ENCODE data around the gene VWCE. TPM values are rescaled to one million over a fixed set of nuclear protein-coding genes. Genes with fewer than 3 reads are reported as not detected.

VWCE gene
- total RNA-seq, 1 experiment from 2014 or later = 20.6 TPM

GRCh38 chr11:61268588-61269250, 26.4 kb downstream of the VWCE start:
- Histone ChIP-seq H2AFZ (ENCODE audit: low read length) (no peak overlapping the region), H4K20me1 (ENCODE audit: control insufficient read depth, insufficient read depth, insufficient read length) (no peaks in the 10 kb centered on the region), H3K14ac (ENCODE audit: insufficient read depth, low read length) (no peak overlapping the region), H2BK12ac (ENCODE audit: insufficient read length, low read depth, low read length) (no peak overlapping the region), H3K9me3 (ENCODE audit: control insufficient read depth, low read depth, low read length) (no peaks in the 10 kb centered on the region), H3K23ac (ENCODE audit: insufficient read length, low read depth, low read length) (no peak overlapping the region), H3K56ac (ENCODE audit: insufficient read length, low read depth, low read length) (no peak overlapping the region), H3K4me2 (ENCODE audit: insufficient read depth, insufficient read length, low read length) (no peak overlapping the region), H4K91ac (ENCODE audit: insufficient read length, low read depth, low read length) (no peak overlapping the region), H3K9ac (ENCODE audit: extremely low read depth, insufficient read length, low read length) (no peak overlapping the region), H3T11ph (ENCODE audit: low read length) (no peak overlapping the region), H3K23me2 (ENCODE audit: insufficient read length, low read depth, low read length, poor library complexity, severe bottlenecking) (no peaks in the 10 kb centered on the region), H2BK15ac (ENCODE audit: low read depth, low read length) (no peak overlapping the region), H2BK20ac (ENCODE audit: low read depth, low read length, poor library complexity, severe bottlenecking) (no peak overlapping the region), H2AK5ac (ENCODE audit: insufficient read length, low read length) (no peak overlapping the region), H4K5ac (ENCODE audit: insufficient read length, low read depth, low read length) (no peak overlapping the region), H3K79me2 (ENCODE audit: insufficient read depth, low read length) (no peaks in the 10 kb centered on the region), H4K8ac (replicated peaks; ENCODE audit: insufficient read length, low read depth, low read length) (no peak overlapping the region), H3K4ac (ENCODE audit: low read depth, low read length) (no peak overlapping the region), H3K79me1 (ENCODE audit: insufficient read depth, low read depth, low read length, poor library complexity, severe bottlenecking) (no peaks in the 10 kb centered on the region), H3K27ac (ENCODE audit: insufficient read length, low read depth, low read length) (no peak overlapping the region), H2BK5ac (ENCODE audit: insufficient read length, low read length) (no peak overlapping the region), H3K4me1 (ENCODE audit: insufficient read depth, low read length) (no peaks in the 10 kb centered on the region), H3K18ac (ENCODE audit: insufficient read length, low read depth, low read length) (no peak overlapping the region), H2BK120ac (ENCODE audit: low read depth, low read length, poor library complexity, severe bottlenecking) (no peak overlapping the region), H3K27me3 (ENCODE audit: insufficient read depth, low read length) (no peaks in the 10 kb centered on the region)
- Mint-ChIP-seq H3K36me3 (ENCODE audit: insufficient read depth in 1 of 3, low read depth in 3 of 3) (peaks cover 0 to 19% (median 0%) of the 10 kb centered on the region in 3 experiments; a peak in 2 of 7 replicates), H3K4me1 (no peaks in the 10 kb centered on the region), H3K9me3 (no peaks in the 10 kb centered on the region), H3K27me3 (ENCODE audit: low read depth) (no peaks in the 10 kb centered on the region), H3K27ac (no peak overlapping the region), H3K4me3 (no peak overlapping the region)
- no CpG with 5 or more reads among the region's 15 CpGs for WGBS (ENCODE audit: extremely low coverage, insufficient read length, low lambda C conversion rate)
- DNase-seq = no peak
- TF ChIP-seq, protein P1, sequence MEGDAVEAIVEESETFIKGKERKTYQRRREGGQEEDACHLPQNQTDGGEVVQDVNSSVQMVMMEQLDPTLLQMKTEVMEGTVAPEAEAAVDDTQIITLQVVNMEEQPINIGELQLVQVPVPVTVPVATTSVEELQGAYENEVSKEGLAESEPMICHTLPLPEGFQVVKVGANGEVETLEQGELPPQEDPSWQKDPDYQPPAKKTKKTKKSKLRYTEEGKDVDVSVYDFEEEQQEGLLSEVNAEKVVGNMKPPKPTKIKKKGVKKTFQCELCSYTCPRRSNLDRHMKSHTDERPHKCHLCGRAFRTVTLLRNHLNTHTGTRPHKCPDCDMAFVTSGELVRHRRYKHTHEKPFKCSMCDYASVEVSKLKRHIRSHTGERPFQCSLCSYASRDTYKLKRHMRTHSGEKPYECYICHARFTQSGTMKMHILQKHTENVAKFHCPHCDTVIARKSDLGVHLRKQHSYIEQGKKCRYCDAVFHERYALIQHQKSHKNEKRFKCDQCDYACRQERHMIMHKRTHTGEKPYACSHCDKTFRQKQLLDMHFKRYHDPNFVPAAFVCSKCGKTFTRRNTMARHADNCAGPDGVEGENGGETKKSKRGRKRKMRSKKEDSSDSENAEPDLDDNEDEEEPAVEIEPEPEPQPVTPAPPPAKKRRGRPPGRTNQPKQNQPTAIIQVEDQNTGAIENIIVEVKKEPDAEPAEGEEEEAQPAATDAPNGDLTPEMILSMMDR (conservative IDR thresholded peaks at IDR 0.05) = no peak

Data from H9 (cell line).